Measurements from ENCODE around the gene DYNLRB1.

DYNLRB1 gene

GRCh38 chr20:34516247-34517113 is at the start of gene DYNLRB1:
Gene DYNLRB1, plus strand, starts transcription at chr20:34516422. Its CDS starts 37 bp downstream, at chr20:34516459.
- no peak for TF ChIP-seq CTCF (IDR thresholded peaks at IDR 0.05)

- no peak for TF ChIP-seq CTCF (IDR thresholded peaks at IDR 0.05)
Measured at GRCh38 chr20:34468951-34469350, 47.3 kb upstream of the DYNLRB1 start.

GRCh38 chr20:34472246-34472925 is 43.8 kb upstream of the DYNLRB1 start:
- TF ChIP-seq CTCF (IDR thresholded peaks at IDR 0.05) = no peak

GRCh38 chr20:34473262-34473883 is 42.8 kb upstream of the DYNLRB1 start:
- peak; percentile 58 for TF ChIP-seq CTCF (IDR thresholded peaks at IDR 0.05)

GRCh38 chr20:34475979-34476736 is 40.1 kb upstream of the DYNLRB1 start:
- TF ChIP-seq CTCF (IDR thresholded peaks at IDR 0.05) = no peak

- TF ChIP-seq CTCF (IDR thresholded peaks at IDR 0.05) = no peak
Measured at GRCh38 chr20:34479627-34480026, 36.6 kb upstream of the DYNLRB1 start.

- TF ChIP-seq CTCF (IDR thresholded peaks at IDR 0.05) = no peak
Measured at GRCh38 chr20:34485068-34485634, 31.1 kb upstream of the DYNLRB1 start.
